Natural killer cell (primary cell): ENCODE data around the gene BAK1. TPM values are rescaled to one million over a fixed set of nuclear protein-coding genes. Genes with fewer than 3 reads are reported as not detected.

Source experiments
- ATAC-seq, 3 donors: fragments of 150-1000 bp in 2 of 3; fragments of 200-7000 bp in 1 of 3; cut with Tn5 transposase; 1 replicate in 1 of 3; 2 replicates in 2 of 3; pipeline ENCODE4 v1.10.0; 2021; ENCODE audit warnings: mild to moderate bottlenecking in 2 of 3, moderate library complexity in 2 of 3
- DNase-seq, 2 donors: peaks; one replicate each; pipeline versions ENCODE4 v3.0.0 to v3.0.0-alpha.2; 2013 to 2021; ENCODE audit warnings: mixed read lengths in 1 of 2
- H3K27ac ChIP-seq: one replicate; pipeline ENCODE4 v1.5.1; 2013; ENCODE audit warnings: mild to moderate bottlenecking, low read length
- H3K27me3 ChIP-seq: one replicate; pipeline ENCODE4 v1.6.1; 2013; ENCODE audit warnings: low read length; ENCODE audit not compliant: control insufficient read depth, insufficient read depth
- H3K36me3 ChIP-seq: one replicate; pipeline ENCODE4 v1.6.1; 2013; ENCODE audit warnings: low read length; ENCODE audit not compliant: control insufficient read depth, insufficient read depth
- H3K4me1 ChIP-seq: one replicate; pipeline ENCODE4 v1.6.1; 2013; ENCODE audit warnings: low read length; ENCODE audit not compliant: control insufficient read depth, insufficient read depth
- H3K4me3 ChIP-seq: one replicate; pipeline ENCODE4 v1.5.1; 2013; ENCODE audit warnings: low read length
- H3K9me3 ChIP-seq: one replicate; pipeline ENCODE4 v1.6.1; 2013; ENCODE audit warnings: low read length; ENCODE audit not compliant: control insufficient read depth, insufficient read depth
- H3K27ac Mint-ChIP-seq, 2 donors: one replicate each; pipeline ENCODE4 v1.8.0; 2022; ENCODE audit warnings: mild to moderate bottlenecking in 2 of 2, mixed read lengths in 2 of 2, moderate library complexity in 1 of 2
- H3K27me3 Mint-ChIP-seq, 2 donors: one replicate each; pipeline ENCODE4 v1.8.0; 2022; ENCODE audit warnings: low read depth in 2 of 2, mixed read lengths in 2 of 2
- H3K36me3 Mint-ChIP-seq: one replicate; pipeline ENCODE4 v1.8.0; 2022; ENCODE audit warnings: mixed read lengths
- H3K4me1 Mint-ChIP-seq, 2 donors: one replicate each; pipeline ENCODE4 v1.8.0; 2022; ENCODE audit warnings: mixed read lengths in 2 of 2
- H3K4me3 Mint-ChIP-seq: one replicate; pipeline ENCODE4 v1.8.0; 2022; ENCODE audit warnings: mild to moderate bottlenecking, moderate library complexity, mixed read lengths
- H3K9me3 Mint-ChIP-seq, 2 donors: one replicate each; pipeline ENCODE4 v1.8.0; 2022; ENCODE audit warnings: mixed read lengths in 2 of 2
- WGBS: methylation state at CpG from one replicate; pipeline ENCODE4 v1.1.7; 2013; ENCODE audit warnings: missing lambda C conversion rate; ENCODE audit not compliant: insufficient coverage; 5-methylcytosine and 5-hydroxymethylcytosine counted together
- intact Hi-C: fragments of 100-400 bp; cut with micrococcal nuclease; formaldehyde crosslinking; loops from one replicate; pipeline ENCODE4 v1.14.2; 2022
- total RNA-seq, 4 donors: library from RNA; stranded (reverse); fragments of 120-200 nt in 1 of 4; gene quantifications; one replicate each; pipeline versions ENCODE4 v1.2.3 to v1.2.4, GENCODE V29; 2013 to 2022
- TF ChIP-seq, protein P1 (sequence below): fragments of 200-600 bp; IDR thresholded peaks from one replicate; pipeline ENCODE4 v1.8.0; 2022; ENCODE audit warnings: antibody characterized with exemption

The BAK1 gene
- total RNA-seq, 3 donors from 2014 or later (not counting 1 experiment from before 2014, with no cell fraction given) = 36.3 to 49.8 (median 40.7) TPM

DNA sequence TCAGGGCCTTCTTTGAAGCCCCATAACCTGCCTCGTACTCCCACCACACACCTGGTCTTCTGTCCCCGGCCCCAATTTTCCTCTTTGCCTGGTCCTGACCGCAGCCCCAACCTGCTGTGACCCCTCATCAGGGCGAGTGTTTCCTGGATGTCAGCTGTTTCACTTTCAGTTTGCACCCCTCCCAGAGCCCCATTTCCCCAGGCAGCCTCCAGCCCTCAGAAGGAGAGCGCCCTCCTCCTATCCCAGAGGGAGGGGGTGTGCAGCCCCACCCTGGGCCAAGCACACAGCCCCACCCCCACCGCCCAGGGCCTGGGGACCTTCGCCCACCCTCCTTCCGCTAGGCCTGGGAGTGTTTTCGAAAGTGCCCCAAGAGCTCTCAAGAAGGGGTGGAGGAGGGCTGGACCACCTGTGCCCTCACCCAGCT is 1.5 kb downstream of the BAK1 start:
- H3K27me3 Mint-ChIP-seq = no peaks in the 10 kb centered on the region
- no peaks in the 10 kb centered on the region for H3K36me3 Mint-ChIP-seq
- DNase-seq = peak; percentile 42 to 80
- H3K4me3 Mint-ChIP-seq = peak overlapping the region; percentile 92
- H3K9me3 ChIP-seq = no peaks in the 10 kb centered on the region
- peak overlapping the region; percentile 85 for H3K4me3 ChIP-seq
- under 1% methylated on average over 5 of the region's 9 CpGs for WGBS
- no peaks in the 10 kb centered on the region for H3K27me3 ChIP-seq
- no peaks in the 10 kb centered on the region for H3K9me3 Mint-ChIP-seq
- peak overlapping the region; percentile 91 to 99 for H3K27ac Mint-ChIP-seq
- peaks cover 41% of the 10 kb centered on the region for H3K36me3 ChIP-seq
- peak overlapping the region; percentile 81 for H3K27ac ChIP-seq
- intact Hi-C loops = loop anchor here (10.0 kb wide), 2 partner anchors 124 to 234 kb away; partner anchors contain the start of gene ZBTB9
- TF ChIP-seq, protein P1, sequence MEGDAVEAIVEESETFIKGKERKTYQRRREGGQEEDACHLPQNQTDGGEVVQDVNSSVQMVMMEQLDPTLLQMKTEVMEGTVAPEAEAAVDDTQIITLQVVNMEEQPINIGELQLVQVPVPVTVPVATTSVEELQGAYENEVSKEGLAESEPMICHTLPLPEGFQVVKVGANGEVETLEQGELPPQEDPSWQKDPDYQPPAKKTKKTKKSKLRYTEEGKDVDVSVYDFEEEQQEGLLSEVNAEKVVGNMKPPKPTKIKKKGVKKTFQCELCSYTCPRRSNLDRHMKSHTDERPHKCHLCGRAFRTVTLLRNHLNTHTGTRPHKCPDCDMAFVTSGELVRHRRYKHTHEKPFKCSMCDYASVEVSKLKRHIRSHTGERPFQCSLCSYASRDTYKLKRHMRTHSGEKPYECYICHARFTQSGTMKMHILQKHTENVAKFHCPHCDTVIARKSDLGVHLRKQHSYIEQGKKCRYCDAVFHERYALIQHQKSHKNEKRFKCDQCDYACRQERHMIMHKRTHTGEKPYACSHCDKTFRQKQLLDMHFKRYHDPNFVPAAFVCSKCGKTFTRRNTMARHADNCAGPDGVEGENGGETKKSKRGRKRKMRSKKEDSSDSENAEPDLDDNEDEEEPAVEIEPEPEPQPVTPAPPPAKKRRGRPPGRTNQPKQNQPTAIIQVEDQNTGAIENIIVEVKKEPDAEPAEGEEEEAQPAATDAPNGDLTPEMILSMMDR = no peak
- peaks cover 33% of the 10 kb centered on the region for H3K4me1 ChIP-seq
- peaks cover 14 to 31% of the 10 kb centered on the region in 2 donors for H3K4me1 Mint-ChIP-seq
- ATAC-seq = peak; percentile 47 to 63 (median 54)

GRCh38 chr6:33578164-33578563 is 1.9 kb downstream of the BAK1 start:
- peaks cover 14 to 31% of the 10 kb centered on the region in 2 donors for H3K4me1 Mint-ChIP-seq
- no peaks in the 10 kb centered on the region for H3K27me3 ChIP-seq
- H3K27me3 Mint-ChIP-seq = no peaks in the 10 kb centered on the region
- H3K4me3 ChIP-seq = peak overlapping the region; percentile 85
- H3K4me3 Mint-ChIP-seq = peak overlapping the region; percentile 92
- intact Hi-C loops = loop anchor here (10.0 kb wide), 2 partner anchors 123 to 233 kb away; partner anchors contain the start of gene ZBTB9
- H3K36me3 Mint-ChIP-seq = no peaks in the 10 kb centered on the region
- WGBS = 74% methylated on average over 7 of the region's 7 CpGs
- no peaks in the 10 kb centered on the region for H3K9me3 Mint-ChIP-seq
- peak overlapping the region; percentile 91 to 99 for H3K27ac Mint-ChIP-seq
- ATAC-seq (no peak), DNase-seq (no peak)
- peaks cover 44% of the 10 kb centered on the region for H3K36me3 ChIP-seq
- H3K4me1 ChIP-seq = peaks cover 33% of the 10 kb centered on the region
- peak overlapping the region; percentile 81 for H3K27ac ChIP-seq
- H3K9me3 ChIP-seq = no peaks in the 10 kb centered on the region
- TF ChIP-seq, protein P1 = no peak

DNA sequence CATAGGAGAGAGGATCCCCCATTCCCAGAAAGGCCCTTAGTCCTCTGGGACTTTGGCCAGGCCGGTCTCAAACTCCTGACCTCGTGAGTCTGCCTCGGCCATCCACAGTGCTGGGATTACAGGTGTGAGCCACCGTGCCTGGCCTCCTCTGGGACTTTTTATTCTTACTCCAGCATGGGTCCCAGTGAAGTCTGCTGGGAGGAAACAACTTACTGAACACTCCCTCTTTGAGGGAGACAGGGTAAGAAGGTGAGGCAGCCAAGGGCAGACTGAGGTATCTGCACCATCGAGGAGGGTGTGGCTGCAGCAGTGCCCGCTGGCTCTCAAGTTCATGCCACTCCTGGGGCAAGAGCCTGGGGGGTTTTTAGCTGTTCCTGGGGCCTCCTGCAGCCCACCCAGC is 2.4 kb downstream of the BAK1 start:
- WGBS = 88% methylated on average over 6 of the region's 6 CpGs
- H3K4me3 Mint-ChIP-seq = peak overlapping the region; percentile 92
- DNase-seq (no peak), ATAC-seq (no peak)
- H3K4me3 ChIP-seq = no peak overlapping the region
- peak overlapping the region; percentile 91 to 99 for H3K27ac Mint-ChIP-seq
- TF ChIP-seq, protein P1 = no peak
- intact Hi-C loops = loop anchor here (10.0 kb wide), 2 partner anchors 123 to 233 kb away; partner anchors contain the start of gene ZBTB9
- H3K27me3 Mint-ChIP-seq = no peaks in the 10 kb centered on the region
- no peaks in the 10 kb centered on the region for H3K9me3 ChIP-seq
- peaks cover 33% of the 10 kb centered on the region for H3K4me1 ChIP-seq
- H3K36me3 ChIP-seq = peaks cover 44% of the 10 kb centered on the region
- H3K36me3 Mint-ChIP-seq = no peaks in the 10 kb centered on the region
- H3K27ac ChIP-seq = peak overlapping the region; percentile 81
- H3K27me3 ChIP-seq = no peaks in the 10 kb centered on the region
- H3K9me3 Mint-ChIP-seq = no peaks in the 10 kb centered on the region
- peaks cover 14 to 31% of the 10 kb centered on the region in 2 donors for H3K4me1 Mint-ChIP-seq

- no peak for ATAC-seq
- peaks cover 36% of the 10 kb centered on the region for H3K4me1 ChIP-seq
- intact Hi-C loops = loop anchor here (10.0 kb wide), 2 partner anchors 122 to 232 kb away; partner anchors contain the start of gene ZBTB9
- no peak overlapping the region for H3K4me3 ChIP-seq
- no peaks in the 10 kb centered on the region for H3K27me3 ChIP-seq
- H3K36me3 ChIP-seq = peaks cover 44% of the 10 kb centered on the region
- H3K9me3 ChIP-seq = no peaks in the 10 kb centered on the region
- Mint-ChIP-seq H3K27me3 (no peaks in the 10 kb centered on the region), H3K4me1 (peaks cover 14 to 35% of the 10 kb centered on the region in 2 donors), H3K4me3 (peak overlapping the region; percentile 13), H3K27ac (peak overlapping the region; percentile 45 to 99), H3K9me3 (no peaks in the 10 kb centered on the region), H3K36me3 (no peaks in the 10 kb centered on the region)
- 52% methylated on average over 8 of the region's 9 CpGs for WGBS
- no peak for DNase-seq
- TF ChIP-seq, protein P1 = no peak
- H3K27ac ChIP-seq = no peak overlapping the region
Measured at GRCh38 chr6:33577106-33577535, 3.0 kb downstream of the BAK1 start.
